ENCODE results near the gene NLN. TPM values are rescaled to one million over a fixed set of nuclear protein-coding genes. Genes with fewer than 3 reads are reported as not detected.
"Not testable (repeated sequence)": the region's sequence is repeated elsewhere in the genome, so short reads cannot be mapped to it uniquely, and the experiment has no call there.

NLN gene
- total and polyA plus RNA-seq, 2 experiments from 2014 or later = 16.4 to 24.3 TPM

DNA sequence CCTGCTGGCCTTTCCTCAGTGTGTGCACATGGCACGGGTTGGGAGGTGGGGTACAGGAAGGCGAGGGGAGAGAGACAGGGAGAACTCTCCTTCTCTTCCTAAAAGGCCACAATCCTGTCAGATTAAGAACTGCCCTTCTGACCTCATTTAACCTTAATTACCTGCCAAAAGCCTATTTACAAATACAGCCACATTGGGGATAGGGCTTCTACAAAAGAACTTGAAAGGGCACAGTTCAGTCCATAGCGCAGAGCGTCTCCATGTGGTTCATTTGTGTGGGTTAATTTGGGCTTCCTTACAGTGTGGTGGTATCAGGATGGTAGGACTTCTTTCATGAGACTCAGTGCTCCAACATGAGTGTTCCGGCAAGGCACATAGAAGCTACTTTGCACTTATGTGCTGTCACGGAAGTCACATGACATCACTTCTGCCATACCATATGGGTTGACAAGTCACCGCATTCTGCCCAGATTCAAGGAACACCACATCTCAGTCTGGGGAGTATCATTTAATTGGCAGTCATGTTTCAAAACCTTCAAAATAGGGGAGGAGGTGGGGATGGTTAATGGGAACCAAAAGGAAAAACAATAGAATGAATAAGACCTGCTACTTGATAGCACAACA, 46.8 kb downstream of the NLN start:
- TF ChIP-seq EZH2phosphoT487 (IDR thresholded peaks at IDR 0.05; ENCODE audit: low read depth, severe bottlenecking, unreplicated experiment) (no peak), CTCF (IDR thresholded peaks at IDR 0.05; ENCODE audit: poor library complexity) (no peak), EZH2 (IDR thresholded peaks at IDR 0.05; ENCODE audit: borderline replicate concordance) (no peak)
- Histone ChIP-seq H3K27me3 (no peaks in the 10 kb centered on the region), H3K4me2 (no peak overlapping the region), H3K79me2 (no peaks in the 10 kb centered on the region), H3K9me2 (replicated peaks; ENCODE audit: insufficient read depth) (no peaks in the 10 kb centered on the region), H3K36me3 (replicated peaks; ENCODE audit: insufficient read depth, low read depth) (no peaks in the 10 kb centered on the region), H4K20me1 (ENCODE audit: insufficient read depth, poor library complexity, severe bottlenecking) (no peaks in the 10 kb centered on the region), H3K9me3 (ENCODE audit: low read depth) (no peaks in the 10 kb centered on the region), H2AFZ (no peak overlapping the region), H3K4me1 (ENCODE audit: insufficient read depth) (no peaks in the 10 kb centered on the region), H3K27ac (no peak overlapping the region), H3K4me3 (no peak overlapping the region)
- no peak for DNase-seq (ENCODE audit: low spot score)
- WGBS (ENCODE audit: low lambda C conversion rate, missing lambda C conversion rate) = 96% methylated on average over 7 of the region's 7 CpGs

- DNase-seq (ENCODE audit: low spot score) = no peak
- Histone ChIP-seq H3K4me3 (no peak overlapping the region), H3K4me2 (no peak overlapping the region), H2AFZ (no peak overlapping the region), H3K27me3 (no peaks in the 10 kb centered on the region), H3K36me3 (replicated peaks; ENCODE audit: insufficient read depth, low read depth) (no peaks in the 10 kb centered on the region), H3K9me3 (ENCODE audit: low read depth) (no peaks in the 10 kb centered on the region), H4K20me1 (ENCODE audit: insufficient read depth, poor library complexity, severe bottlenecking) (no peaks in the 10 kb centered on the region), H3K79me2 (no peaks in the 10 kb centered on the region), H3K27ac (no peak overlapping the region), H3K9me2 (replicated peaks; ENCODE audit: insufficient read depth) (no peaks in the 10 kb centered on the region), H3K4me1 (ENCODE audit: insufficient read depth) (no peaks in the 10 kb centered on the region)
- TF ChIP-seq EZH2 (IDR thresholded peaks at IDR 0.05; ENCODE audit: borderline replicate concordance) (no peak), CTCF (IDR thresholded peaks at IDR 0.05; ENCODE audit: poor library complexity) (no peak), EZH2phosphoT487 (IDR thresholded peaks at IDR 0.05; ENCODE audit: low read depth, severe bottlenecking, unreplicated experiment) (no peak)
- WGBS (ENCODE audit: low lambda C conversion rate, missing lambda C conversion rate) = 91% methylated on average over 1 of the region's 1 CpG
Measured at GRCh38 chr5:65769539-65769938, 47.5 kb downstream of the NLN start.

GRCh38 chr5:65771266-65771665, 49.3 kb downstream of the NLN start:
- Histone ChIP-seq H4K20me1 (ENCODE audit: insufficient read depth, poor library complexity, severe bottlenecking) (no peaks in the 10 kb centered on the region), H3K36me3 (replicated peaks; ENCODE audit: insufficient read depth, low read depth) (no peaks in the 10 kb centered on the region), H3K27ac (no peak overlapping the region), H2AFZ (no peak overlapping the region), H3K9me3 (ENCODE audit: low read depth) (no peaks in the 10 kb centered on the region), H3K4me1 (ENCODE audit: insufficient read depth) (no peaks in the 10 kb centered on the region), H3K79me2 (no peaks in the 10 kb centered on the region), H3K9me2 (replicated peaks; ENCODE audit: insufficient read depth) (no peaks in the 10 kb centered on the region), H3K4me2 (no peak overlapping the region), H3K27me3 (no peaks in the 10 kb centered on the region), H3K4me3 (no peak overlapping the region)
- TF ChIP-seq EZH2 (IDR thresholded peaks at IDR 0.05; ENCODE audit: borderline replicate concordance) (no peak), EZH2phosphoT487 (IDR thresholded peaks at IDR 0.05; ENCODE audit: low read depth, severe bottlenecking, unreplicated experiment) (no peak), CTCF (IDR thresholded peaks at IDR 0.05; ENCODE audit: poor library complexity) (no peak)
- no peak for DNase-seq (ENCODE audit: low spot score)
- 98% methylated on average over 2 of the region's 2 CpGs for WGBS (ENCODE audit: low lambda C conversion rate, missing lambda C conversion rate)

DNA sequence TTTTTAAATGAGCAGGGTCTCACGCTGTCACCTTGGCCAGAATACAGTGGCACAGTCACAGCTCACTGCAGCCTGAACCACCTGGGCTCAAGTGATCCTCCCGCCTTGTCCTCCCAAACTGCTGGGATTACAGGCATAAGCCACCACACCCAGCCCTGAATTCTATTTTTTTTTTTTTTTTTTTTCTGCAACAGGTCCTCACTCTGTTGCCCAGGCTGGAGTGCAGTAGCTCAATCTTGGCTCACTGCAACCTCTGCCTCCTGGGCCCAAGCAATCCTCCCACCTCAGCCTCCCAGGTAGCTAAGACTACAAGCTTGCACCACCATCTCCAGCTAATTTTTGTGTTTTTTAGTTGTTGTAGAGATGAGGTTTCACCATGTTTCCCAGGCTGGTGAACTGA, 51.0 kb downstream of the NLN start:
- not testable (repeated sequence) for H3K27me3 ChIP-seq; H3K4me1 ChIP-seq (ENCODE audit: insufficient read depth); H3K36me3 ChIP-seq (replicated peaks; ENCODE audit: insufficient read depth, low read depth); H3K79me2 ChIP-seq; H3K4me2 ChIP-seq; H3K9me3 ChIP-seq (ENCODE audit: low read depth); H3K27ac ChIP-seq; H3K9me2 ChIP-seq (replicated peaks; ENCODE audit: insufficient read depth); H2AFZ ChIP-seq; DNase-seq (ENCODE audit: low spot score); H3K4me3 ChIP-seq; H4K20me1 ChIP-seq (ENCODE audit: insufficient read depth, poor library complexity, severe bottlenecking)
- 94% methylated on average over 2 of the region's 2 CpGs for WGBS (ENCODE audit: low lambda C conversion rate, missing lambda C conversion rate)

Measured in hepatocyte (in vitro differentiated cells).